GM13977 (cell line): ENCODE data around the gene SYNE4.
A peak's percentile ranks its signal among the peaks of the same experiment; 100 is the strongest.
"Not testable (repeated sequence)": the region's sequence is repeated elsewhere in the genome, so short reads cannot be mapped to it uniquely, and the experiment has no call there.

ENCODE experiments used
- DNase-seq: peaks from one replicate; pipeline ENCODE4 v3.0.0; 2012; ENCODE audit warnings: low spot score
- in situ Hi-C: fragments of 300-500 bp; cut with MboI; formaldehyde crosslinking; loops from one replicate; pipeline ENCODE4 v1.12.0; 2022; ENCODE audit warnings: low sequenced_read_pairs, low pct_unique_long_range_greater_than_20kb, mixed read lengths, inconsistent platforms; ENCODE audit not compliant: unreplicated experiment
- TF ChIP-seq, protein P1 (sequence below): IDR thresholded peaks from 2 replicates; pipeline ENCODE4 v1.5.1; 2012; ENCODE audit warnings: mild to moderate bottlenecking, control low read depth; ENCODE audit not compliant: insufficient read depth; ENCODE audit errors: extremely low read depth, missing control alignments

The SYNE4 gene

DNA sequence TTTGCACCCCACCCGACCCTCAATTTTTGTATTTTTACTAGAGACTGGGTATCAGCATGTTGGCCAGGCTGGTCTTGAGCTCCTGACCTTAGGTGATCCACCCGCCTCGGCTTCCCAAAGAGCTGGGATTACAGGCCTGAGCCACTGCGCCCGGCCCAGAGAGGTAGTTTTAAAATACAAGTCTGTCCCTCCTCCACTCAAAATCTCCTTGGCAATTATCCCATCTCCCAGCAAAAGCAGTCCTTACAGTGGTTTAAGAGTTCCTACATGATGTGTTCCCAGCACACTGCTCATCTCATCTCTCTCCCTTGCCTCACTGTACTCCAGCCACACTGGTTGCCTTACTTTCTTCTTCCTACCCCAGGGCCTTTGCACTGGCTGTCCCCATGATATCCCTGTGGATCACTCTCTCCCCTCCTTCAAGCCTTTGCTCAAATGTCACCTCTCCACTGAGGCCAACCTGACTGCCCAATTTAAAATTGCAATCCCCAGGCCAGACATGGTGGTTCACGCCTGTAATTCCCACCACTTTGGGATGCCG, 48.1 kb downstream of the SYNE4 start:
- TF ChIP-seq, protein P1, sequence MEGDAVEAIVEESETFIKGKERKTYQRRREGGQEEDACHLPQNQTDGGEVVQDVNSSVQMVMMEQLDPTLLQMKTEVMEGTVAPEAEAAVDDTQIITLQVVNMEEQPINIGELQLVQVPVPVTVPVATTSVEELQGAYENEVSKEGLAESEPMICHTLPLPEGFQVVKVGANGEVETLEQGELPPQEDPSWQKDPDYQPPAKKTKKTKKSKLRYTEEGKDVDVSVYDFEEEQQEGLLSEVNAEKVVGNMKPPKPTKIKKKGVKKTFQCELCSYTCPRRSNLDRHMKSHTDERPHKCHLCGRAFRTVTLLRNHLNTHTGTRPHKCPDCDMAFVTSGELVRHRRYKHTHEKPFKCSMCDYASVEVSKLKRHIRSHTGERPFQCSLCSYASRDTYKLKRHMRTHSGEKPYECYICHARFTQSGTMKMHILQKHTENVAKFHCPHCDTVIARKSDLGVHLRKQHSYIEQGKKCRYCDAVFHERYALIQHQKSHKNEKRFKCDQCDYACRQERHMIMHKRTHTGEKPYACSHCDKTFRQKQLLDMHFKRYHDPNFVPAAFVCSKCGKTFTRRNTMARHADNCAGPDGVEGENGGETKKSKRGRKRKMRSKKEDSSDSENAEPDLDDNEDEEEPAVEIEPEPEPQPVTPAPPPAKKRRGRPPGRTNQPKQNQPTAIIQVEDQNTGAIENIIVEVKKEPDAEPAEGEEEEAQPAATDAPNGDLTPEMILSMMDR, result no peak
- in situ Hi-C loops, result no loop called here
- DNase-seq, result no peak

DNA sequence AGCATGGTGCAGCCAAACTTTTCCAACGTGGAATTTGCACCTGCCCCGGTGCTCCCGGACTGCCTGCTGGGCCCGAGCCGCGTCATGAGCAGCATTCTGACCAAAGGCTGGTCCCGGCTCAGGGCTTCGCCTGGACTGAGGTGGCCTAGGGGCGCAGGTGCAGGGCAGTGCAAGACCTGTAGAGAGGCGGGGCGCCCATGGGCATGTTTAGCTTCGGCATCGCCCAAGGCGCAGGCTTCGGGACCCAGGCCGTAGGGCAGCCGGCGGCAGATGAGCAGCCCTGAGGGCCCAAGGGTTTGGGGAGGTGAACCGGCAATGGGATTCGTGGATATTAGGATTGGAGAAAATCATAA, 48.7 kb downstream of the SYNE4 start:
- DNase-seq, result no peak
- TF ChIP-seq, protein P1, result no peak
- in situ Hi-C loops, result no loop called here

DNA sequence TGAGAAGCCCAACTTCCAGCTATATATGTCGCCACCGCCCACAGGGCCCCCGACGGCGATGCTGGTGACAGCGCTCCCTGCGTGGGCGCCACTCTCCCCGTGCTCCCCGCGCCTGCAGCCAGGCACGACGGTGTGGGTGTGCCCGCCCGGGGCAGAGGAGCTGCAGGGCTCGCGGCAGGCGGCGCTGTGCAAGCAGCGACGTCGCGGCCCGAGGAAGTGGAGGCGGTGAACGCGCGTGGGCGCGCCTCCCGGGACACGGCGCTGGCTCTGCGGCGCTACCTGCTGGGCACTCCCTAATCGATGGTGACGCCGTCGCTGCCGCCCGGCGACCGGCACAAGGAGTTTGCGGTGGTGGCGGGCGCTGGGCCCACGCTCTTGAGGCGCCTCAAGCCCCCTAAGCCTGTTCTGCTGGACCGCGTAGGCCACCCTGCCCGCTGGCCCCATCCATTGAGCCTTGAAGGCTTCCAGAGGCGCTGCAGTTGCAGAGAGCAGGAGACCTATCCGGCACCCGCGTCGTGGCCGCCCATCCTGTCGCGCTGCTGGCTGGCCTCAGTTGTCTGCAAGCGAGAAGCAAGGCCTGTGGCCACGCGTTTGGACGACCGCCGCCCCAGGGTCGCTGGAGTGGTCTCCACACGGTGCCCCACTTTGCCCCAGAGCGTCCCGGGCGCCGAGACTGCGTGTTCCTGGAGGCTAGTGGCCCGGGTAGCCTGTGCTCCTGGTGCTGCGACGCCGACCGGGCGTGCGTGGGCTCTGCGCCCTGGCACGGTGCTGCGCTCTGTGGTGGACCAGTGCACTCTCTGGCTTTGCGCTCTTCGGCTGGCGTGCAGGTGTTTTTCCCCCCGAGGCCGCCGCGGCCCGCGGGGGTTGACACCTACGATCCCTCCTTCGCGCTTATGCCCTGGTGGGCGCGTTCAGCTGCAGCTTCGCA, 49.3 kb downstream of the SYNE4 start:
- TF ChIP-seq, protein P1, result peak; percentile 68
- in situ Hi-C loops, result no loop called here
- peak; percentile 62 for DNase-seq

DNA sequence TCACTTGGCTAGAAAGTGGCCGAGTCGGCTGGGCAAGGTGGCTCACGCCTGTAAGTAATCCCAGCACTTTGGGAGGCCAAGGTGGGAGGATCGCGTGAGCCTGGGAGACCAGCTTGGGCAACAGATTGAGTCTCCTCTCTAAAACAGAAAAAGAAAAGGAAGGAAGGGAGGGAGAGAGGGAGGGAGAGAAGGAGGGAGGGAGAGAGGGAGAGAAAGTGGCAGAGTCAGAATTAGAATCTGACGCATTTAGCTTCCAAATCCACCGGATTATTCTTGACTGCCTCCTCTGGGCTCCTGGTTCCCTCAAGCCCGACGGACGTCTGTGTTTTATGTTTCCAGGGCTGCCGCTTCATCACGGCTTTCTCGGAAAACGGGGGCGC, 50.0 kb downstream of the SYNE4 start:
- in situ Hi-C loops, result no loop called here
- TF ChIP-seq, protein P1, result no peak
- DNase-seq, result no peak

DNA sequence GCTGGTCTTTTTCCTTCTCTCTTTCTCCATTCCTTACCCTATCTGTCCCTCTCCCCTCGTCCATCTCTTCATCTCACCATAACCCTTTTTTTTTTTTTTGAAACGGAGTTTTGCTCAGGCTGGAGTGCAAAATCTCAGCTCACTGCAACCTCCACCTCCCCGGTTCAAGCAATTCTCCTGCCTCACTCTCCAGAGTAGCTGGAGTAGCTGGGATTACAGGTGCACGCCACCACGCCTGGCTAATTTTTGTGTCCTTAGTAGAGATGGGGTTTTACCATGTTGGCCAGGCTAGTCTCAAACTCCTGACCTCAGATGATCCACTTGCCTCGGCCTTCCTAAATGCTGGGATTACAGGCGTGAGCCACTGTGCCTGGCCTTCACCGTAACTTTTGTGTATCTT, 51.2 kb downstream of the SYNE4 start:
- in situ Hi-C loops, DNase-seq: not testable (repeated sequence)

DNA sequence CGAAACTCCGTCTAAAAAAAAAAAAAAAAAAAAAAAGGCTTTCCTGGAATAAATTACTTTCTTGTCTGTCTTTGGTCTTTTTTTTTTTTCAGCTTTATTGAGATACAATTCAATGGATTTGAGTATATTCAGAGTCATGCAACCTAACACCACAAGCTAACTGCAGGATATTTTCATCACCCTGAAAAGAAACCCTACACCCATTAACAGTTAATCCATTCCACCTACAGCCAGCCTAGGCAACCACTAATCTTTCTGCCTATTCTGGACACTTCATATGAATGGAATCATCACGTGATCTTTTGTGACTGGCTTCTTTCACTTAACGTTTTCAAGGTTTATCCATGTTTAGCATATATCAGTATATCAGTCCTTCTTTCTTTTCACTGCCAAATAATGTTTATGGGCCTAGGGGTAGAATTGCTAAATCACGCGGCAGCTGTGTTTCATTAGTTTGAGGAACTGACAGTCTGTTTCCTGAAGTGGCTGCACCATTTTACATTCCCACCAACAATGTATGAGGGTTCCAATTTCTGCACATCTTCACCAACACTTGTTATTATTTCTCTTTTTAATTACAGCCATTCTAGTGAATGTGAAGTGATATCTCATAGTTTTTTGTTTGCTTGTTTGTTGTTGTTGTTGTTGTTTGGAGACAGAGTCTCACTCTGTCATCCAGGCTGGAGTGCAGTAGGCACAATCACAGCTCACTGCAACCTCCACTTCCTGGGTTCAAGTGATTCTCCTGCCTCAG, 52.6 kb downstream of the SYNE4 start:
- in situ Hi-C loops, result no loop called here
- TF ChIP-seq, protein P1, result no peak
- DNase-seq, result no peak
